Right kidney (tissue), 9 donors: ENCODE results near the gene CEP131.

Experiments used
- DNase-seq: peaks from one replicate; pipeline ENCODE4 v3.0.0-alpha.2; 2016
- long read RNA-seq, 8 donors: transcript quantifications; one replicate each; lab custom pipeline, GENCODE V29; 2026

Gene CEP131
- long read RNA-seq, donor 1 = 0 reads
- long read RNA-seq, donor 2 = 0 reads
- long read RNA-seq, donor 3 = 0 reads
- long read RNA-seq, donor 4 = 0 reads
- long read RNA-seq, donor 5 = 0 reads
- long read RNA-seq, donor 6 = 0 reads
- long read RNA-seq, donor 7 = 0 reads
- long read RNA-seq, donor 8, partial matches to known transcripts = 0 of 2 reads
- long read RNA-seq, donor 8, other reads (novel, unspliced or antisense) = 0 of 2 reads

DNA sequence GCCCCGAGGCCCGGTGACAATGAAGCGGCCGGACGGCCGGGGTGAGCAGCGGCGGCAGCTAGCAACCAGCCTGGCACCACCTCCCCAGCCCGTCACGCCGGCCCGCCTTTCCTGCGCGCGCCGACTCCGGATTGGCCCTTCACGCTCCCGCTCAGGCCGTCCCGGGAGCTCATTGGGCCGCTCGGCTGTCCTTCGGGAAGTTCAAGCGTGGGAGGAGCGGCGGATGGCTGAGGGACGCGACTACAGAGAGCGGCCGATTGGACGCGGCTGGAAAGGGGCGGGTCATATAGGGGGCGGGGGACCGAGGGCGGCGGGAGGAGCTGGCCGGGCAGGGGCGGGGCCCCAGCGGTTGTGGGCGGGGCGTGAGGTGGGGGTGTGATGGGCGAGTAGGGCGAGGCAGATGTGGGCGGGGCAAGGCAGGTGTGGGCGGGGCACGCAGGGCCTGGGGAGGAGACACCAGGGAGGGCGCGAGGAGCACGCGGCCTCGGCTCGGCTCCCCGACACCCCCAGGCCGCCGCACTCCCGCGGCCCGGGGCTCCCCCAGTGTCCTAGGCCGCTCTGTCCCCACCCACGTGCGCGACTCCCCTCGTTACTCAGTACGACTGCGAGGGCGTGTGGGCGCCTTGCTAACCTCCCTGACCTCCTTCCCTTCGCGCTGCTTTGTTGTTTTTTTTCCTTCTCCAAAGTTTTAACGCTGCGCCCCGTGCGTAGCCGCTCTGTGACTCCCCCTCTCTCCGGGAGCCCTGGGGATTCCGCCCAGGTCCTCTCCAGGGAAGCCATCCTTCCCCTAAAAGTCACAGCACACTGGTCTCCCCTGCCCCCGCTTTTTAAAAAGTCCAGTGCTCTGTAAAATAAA, at the start of gene CEP131:
CEP131 (minus strand) TSS at position 60 of the 856 bp plus-strand sequence. CDS start 2,909 bp downstream, outside the sequence.
- peak; percentile 92 for DNase-seq

DNA sequence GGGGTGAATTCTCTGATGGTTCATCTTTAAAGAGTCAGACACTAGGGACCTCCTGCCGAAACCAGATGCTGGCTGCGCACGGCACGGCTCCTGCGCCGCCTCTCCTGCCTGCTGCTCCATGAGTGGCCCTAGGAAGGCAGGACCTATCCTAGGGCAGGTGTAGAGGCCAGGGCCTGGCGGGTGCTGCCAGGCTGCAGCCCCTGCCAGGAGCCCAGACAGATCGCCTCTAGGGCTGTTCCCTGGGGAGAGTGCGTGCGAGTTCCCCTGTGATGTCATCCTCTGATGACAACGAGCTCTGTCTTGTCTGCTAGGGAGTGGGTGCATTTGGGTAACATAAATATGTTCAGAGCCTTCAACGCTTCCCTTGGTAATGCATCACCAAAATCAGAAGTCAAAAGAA, 48.5 kb upstream of the CEP131 start:
- no peak for DNase-seq

DNA sequence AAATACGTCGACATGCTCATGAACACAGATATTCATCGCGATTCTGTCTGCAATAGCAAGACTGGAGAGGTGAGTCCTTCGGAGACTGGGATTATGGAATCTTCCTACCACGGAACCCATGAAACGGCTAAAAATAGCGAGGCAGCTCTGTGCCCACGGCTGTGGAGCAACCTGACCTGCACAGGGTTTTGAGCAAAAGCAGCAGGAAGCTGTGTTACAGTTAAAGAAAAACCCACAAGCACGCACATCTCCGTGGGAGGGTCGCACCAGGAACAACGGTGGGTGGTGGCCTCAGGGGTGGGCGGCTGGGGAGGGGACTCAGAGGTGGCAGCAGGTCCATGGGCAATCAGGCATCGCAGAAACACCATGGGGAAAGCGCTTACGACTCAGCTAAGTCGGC, 47.5 kb upstream of the CEP131 start:
- no peak for DNase-seq

DNA sequence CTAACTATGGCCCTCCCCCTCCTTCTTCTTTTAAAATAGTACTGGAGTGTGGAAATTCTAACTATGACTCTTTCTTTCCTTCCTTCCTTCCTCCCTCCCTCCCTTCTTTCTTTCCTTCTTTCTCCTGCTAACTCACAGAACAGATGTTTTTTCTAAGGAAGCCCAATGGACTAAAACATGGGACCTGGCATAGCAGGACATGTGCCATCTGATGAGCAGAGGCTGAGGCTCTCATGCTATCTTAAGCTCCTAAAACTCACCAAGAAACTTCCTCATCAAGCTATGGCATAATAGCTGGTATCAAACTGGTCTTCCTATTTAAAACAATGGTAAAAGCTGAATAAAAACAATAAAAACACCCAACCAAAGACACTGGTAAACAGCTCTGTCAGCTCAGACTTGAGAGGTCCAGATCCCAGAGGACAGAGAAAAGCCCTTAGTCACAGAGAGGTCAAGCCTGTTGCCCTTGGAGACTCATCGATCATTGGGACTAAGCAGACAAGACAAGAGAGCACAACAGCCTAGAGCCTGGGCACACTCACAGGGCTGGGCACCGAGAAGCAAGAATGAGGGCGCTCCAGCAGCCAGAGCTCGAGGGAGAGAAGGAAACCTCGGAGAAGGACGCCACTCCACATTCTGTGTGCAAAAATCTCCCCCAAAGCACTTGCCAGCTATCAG, 44.8 kb upstream of the CEP131 start:
- DNase-seq = no peak

DNA sequence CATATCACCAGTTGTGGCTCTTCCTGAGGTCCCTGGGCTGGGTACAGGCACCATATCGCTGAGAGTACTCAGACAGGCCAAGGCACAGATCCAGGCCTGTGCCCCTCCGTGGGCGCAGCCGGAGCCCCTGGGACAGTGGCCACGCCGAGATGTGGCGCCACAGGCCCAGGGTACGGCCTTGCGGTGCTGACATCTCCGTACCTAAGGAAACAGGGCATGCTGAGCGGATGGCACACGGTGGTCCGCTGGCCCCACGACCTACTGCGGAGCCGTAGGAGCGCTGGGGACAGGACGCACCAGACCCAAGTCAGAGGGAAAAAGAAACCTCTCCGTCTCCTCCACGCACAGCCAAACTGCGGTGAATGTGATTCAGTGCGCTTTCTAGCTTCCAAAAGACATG, 42.8 kb upstream of the CEP131 start:
- no peak for DNase-seq

DNA sequence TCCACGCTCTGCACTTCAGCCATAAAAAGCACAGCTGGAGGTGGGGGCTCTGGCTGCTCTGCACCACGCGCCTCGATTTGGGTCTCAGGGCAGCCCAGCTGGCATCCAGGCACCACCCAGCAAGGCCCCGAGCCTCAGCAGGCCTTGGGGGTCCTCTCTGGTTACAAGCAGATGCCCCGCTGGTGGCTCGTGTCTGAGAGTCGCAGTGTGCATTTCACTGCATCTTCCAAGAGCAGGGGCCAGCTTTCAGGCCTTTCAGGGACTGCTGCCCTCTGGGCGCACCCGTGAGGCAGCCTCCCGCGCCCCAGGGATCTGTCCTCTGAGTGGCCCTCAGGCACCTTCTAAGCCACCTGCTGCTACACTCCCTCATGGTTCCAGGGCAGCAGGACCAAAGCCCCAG, 41.9 kb upstream of the CEP131 start:
- no peak for DNase-seq

DNA sequence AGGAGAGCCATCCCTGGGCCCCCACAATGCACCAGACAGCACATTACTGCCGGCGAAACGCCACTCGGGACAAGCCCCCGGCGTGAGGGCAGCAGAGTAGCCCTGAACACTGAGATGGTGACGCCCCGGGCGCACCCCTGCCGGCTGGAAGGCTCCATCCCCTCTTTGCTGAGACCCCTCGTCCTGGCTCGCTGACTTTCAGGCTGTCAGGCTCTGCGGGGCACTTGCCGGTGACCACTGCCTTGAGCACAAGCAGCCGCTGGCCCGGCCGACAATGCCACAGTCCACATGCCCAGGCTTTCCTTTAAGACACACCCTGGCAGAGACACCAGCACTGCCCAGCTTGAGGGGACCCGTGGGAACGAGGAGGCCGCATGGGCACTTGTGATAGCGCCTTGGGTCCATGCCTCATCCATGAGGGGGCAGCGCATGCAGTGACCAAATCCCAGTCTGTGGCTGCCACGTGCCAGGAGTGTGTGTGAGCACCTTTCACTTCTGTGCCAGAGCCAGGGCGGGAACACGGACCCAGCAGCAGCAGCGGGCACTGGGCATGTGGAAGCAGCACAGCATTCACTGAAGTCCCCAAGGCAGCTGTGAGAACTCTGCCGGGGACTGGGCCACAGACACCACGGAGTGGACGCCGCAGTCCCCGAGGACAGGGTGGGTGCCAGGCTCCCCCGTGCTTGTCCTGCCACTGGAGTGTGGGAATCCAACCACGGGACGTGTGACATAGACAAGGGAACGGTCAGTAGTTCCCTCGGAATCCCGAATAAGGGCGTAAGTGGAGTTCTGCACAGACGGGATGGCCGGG, 40.8 kb upstream of the CEP131 start:
- no peak for DNase-seq

DNA sequence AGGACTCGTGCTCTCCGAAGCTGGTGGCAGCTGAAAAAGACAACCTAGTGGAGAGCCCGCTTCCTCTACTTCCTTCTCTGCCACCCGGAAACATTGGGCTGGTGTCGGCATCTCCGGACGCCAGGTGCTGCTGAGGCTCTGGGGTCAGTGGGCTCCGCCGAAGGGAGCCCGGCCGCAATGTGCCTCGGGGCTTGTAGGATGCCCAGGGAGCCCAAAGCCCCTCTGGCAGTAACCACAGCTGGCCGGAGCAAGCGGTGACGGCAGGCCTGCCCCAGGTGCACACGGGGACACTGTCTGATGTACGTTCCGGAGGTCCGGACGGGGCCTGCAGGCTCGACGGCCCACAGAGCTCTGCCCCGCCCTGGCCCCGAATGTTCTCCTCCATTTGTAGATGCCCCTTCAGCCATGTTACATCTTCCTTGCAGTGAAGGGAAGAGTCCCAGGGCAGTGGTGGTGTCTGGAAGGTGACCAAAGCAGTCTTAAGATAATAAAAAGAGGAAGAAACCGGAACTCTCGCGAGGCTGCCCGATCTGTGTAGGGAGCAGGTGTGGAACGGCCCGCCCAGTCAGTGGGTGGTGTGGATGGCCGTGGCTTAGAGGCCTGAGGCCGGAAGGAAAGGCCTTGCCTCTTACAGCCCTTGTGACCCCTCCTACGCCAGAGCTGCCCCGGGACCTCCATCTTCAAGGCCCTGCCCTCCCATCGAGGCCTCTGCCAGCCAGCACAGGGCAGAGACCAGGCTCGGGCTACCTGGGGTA, 39.0 kb upstream of the CEP131 start:
- no peak for DNase-seq

DNA sequence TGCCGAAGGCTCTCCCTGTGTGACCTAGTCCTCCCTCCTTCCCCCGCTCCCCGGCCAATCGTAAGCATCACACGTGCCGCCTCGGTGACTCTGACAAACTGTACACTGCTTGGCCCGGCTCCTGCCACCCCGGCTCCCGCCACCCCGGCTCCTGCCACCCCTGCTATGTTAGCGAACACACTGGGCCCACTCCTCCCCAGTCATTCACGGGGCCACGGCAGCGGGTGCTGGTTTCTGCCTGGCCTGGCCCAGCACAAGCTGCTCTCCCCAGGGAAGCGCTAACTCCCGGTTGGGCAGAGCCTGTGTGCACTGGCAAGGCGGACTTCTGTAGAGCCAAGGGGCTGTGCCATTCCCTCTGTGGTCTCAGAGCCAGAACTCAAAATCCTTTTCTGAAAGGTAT, 38.3 kb upstream of the CEP131 start:
- no peak for DNase-seq

DNA sequence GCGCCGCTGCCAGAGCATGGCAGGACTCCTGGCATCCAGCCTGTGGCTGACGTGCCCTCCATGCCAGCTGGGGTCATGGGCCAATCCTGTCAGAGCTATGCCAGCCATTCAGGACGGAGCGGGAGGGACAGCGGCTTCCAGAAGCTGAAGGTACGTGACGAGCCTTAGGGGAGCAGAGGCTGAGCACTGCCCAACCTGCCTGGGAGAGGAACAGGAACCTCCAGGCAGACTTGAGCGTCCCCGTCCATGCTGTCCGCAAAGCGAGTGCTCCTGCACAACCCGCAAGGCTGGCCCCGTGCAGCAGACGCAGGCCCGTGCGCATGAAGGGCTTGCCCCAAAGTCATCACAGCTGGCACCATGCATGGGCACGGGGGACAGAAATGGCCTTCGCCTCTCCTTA, 37.9 kb upstream of the CEP131 start:
- DNase-seq = no peak

DNA sequence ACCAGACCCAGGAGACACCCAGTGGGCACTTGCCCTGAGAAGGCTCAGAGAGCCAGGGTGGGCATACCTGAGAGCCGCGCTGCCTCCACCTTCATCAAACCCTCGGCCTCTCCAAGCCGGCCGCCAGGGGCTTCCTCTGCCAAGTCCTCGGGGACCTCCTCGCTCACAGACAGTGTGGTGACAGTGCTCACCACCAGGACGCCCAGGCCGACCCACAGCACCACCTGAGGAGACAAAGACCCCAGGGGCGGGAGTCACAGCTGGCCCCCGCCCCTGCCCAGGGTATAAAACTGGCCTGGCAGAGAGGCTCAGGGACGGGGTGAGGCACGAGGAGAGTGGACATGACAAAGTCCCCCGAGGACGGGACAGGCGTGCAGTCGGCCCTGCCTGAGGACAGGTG, 37.4 kb upstream of the CEP131 start:
- no peak for DNase-seq

DNA sequence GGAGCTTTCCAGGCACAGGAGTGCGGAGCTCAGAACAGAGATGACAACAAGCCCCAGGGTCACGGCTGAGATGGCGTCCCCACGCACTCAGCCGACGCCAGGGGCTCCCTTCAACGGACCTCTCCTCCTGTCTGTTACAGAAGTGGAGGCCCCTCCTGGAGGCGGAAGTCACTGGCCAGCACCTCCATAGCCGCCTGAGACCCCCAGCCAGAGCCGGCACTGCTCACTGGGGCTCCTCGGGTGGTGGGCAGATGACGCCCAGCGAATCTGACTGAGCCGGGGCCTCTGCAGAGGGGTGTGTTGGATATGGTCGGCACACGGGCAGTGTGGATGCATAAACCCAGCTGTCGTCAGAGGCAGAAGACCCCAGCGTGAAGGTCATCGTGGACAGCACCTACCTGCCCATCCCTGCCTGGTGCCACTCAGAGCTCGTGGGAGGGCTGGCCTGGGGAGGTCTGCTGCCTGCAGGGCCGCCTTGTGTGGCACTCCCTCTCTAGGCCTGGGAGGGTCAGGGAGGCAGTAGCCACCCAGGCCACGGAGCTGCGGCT, 36.4 kb upstream of the CEP131 start:
- peak; percentile 17 for DNase-seq

DNA sequence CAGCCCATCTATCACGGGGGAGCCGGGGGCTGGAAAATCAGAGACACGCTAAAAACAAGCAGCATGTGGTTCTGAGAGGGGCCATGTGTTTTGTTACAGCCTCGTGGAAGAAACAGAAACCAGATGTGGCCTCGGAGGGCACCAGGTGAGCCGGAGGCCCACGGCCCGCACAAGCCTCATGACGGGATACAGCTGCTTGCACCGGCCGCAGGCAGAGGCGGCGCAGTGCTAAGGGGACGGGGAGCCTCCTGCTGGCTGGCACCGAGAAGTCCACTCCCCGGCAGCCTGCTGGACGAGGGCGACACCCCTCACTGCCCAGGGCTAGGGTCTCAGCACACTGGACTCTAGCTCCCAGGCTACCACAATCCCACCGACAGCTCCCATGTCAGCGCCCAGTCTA, 35.5 kb upstream of the CEP131 start:
- peak; percentile 63 for DNase-seq

DNA sequence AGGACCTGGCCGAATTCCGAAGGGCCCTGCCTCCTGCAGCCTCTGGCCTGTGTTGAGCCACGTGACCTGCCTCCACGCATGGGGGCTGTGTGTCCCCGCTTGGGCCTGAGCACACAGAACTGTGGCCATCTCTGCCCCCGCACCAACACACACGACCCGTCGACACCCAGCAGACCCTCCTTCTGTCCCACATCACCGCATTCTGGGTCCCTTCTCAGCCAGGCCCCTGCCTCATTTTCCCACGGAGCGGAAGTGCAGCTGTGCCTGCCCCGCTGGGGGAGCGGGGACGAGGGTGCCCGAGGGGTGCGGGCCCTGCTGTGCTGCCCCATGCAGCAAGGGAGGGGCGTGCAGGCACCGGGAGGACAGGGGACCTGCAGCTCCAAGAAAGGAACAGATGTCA, 34.8 kb upstream of the CEP131 start:
- DNase-seq = no peak

DNA sequence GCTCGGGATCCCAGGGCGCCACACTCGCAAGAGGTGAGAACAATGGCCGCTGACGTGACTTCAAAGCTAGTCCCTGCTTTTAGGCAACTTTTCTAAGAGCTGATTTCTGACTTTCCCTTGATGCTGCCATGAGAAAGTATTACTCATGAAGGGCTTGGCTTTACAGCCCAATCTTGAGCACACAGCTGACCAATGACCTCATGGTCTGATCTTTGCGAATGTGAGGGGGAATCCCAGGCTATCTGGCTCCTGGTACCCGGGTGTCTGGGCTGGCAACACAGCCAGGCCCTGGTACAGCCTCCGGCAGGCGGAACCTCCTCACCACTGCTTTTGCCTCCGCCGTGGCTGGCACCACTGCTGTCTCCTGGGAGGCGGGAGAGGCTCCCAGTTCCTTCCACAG, 33.9 kb upstream of the CEP131 start:
- no peak for DNase-seq

DNA sequence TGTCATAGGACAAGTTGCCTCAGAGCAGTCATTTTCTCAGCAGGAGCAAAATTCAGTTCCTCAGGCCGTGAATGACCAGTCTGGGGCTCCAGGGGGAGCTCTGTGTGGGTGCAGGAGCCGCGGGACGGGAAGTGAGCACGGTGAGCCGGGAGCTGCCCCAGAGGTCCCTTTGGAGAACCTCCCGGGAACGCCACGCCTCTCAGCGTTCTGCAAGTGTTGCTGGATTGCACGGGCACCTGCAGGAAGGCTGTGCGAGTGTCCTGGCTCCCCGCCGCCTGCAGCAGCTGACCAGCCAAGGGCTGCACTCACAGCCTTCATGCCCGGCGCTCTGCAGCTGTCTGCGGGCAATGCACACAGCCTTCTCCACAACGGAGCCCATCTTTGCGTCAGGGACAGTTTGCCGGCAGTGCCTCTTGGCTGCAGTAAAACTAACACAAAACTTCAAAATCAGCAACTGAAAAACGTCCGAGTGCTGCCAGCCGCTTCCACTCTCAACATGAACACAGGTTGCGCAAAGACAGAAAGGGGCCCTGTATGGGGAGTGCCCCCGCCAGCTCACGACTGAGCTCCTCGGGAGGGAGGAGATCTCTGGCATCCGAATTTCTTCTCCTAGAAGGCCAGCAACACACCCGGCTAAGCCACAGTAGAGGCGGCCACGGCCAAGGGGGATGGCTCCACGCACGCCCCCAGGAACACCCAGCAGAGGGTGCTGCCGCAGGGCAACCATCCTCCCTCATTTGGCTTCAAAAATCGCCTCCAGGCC, 32.4 kb upstream of the CEP131 start:
- DNase-seq = peak; percentile 61

DNA sequence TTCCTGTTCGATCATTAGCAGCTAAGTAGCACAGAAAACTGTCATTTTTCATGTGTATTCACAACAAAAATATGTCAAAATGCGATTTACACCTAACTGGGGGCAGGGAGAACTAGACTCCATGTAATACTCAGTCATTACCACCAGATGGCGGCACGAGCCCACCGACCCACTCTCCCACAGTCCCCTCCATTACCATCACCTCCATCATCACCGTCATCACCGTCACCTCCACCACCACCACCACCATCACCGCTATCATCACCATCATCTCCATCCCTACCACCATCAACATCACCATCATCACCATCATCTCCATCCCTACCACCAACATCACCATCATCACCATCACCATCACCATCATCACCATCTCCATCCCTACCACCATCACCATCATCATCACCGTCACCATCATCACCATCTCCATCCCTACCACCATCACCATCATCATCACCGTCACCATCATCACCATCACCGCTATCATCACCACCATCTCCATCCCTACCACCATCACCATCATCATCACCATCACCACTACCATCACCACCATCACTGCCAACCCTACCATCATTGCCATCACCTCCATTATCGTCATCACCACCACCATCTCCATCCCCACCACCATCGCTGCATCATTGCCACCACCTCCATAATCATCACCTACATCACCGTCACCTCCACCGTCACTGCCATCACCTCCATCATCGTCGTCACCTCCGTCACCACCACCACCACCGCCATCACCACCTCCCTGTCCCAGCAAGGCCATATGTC, 30.8 kb upstream of the CEP131 start:
- no peak for DNase-seq

DNA sequence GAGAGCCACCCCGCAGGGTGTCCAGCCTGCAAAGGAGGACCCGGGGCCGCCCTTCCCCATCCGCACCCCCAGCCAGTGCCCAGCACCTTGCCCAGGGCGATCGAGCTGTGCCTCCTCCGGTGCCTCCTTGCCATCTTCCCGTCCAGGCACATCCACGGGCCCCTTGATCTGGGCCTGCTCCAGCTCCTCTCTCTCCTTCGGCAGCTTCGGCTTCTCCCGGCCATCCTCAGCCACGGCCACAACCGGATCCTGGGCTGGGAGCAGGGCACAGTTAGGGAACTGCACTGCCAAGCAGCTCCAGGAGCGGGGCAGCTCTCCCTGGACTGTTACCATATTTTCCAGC, 30.2 kb upstream of the CEP131 start:
- no peak for DNase-seq

DNA sequence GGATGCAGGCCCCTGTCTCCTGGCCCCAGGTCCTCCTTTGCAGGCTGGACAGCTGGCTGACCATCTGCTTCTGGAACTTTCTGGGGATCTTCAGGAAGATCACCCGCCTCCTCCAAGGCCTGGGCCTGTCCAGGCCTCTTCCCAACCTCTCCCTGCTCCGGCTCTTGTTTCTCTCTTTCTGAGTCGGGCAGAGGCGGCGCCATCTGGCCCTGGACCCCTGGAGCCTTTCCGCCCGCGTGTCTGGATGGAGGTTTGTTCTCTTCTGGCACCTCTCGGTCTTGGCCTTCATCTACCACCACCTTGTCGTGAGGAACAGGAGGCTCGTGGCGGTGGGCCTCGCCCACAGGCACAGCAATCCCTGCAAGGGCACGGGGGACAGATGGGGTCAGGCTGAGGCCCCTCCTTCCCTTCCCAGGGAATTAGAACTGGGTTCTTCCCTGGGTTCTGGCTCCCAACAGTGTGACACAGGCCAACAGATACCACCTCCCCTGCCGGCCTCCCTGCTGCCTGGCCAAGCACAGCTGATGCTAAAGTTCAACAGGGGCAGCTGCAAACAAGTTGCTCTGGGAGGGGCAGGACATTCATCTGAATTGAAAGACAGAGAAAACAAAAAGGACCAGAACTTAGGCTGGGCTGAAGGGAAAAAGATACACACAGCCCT, 29.7 kb upstream of the CEP131 start:
- no peak for DNase-seq
